HEK293 (cell line): Measurements from ENCODE around the gene HSPB6.

ENCODE experiments used
- CTCF ChIA-PET: fragments of 350-600 bp; formaldehyde crosslinking; extraction: SDS; loops from one replicate; lab custom pipeline; 2021; ENCODE audit warnings: antibody characterized with exemption; lab: Yijun Ruan, JAX
- POLR2A ChIA-PET: fragments of 300-600 bp; formaldehyde crosslinking; extraction: SDS; loops from one replicate; lab custom pipeline; 2020; ENCODE audit warnings: antibody characterized with exemption, inconsistent platforms; lab: Yijun Ruan, JAX
- H3K27ac ChIP-seq: fragments of 200-500 bp; sonication (Bioruptor generic); 2 replicates; pipeline ENCODE4 v1.5.1; 2014; ENCODE audit warnings: low read depth, low read length, control low read depth, inconsistent platforms; ENCODE audit errors: extremely low read depth
- H3K36me3 ChIP-seq, 2 experiments: fragments of 200-500 bp in 1 of 2; sonication (Bioruptor generic) in 1 of 2; 1 replicate in 1 of 2; 2 replicates in 1 of 2; pipeline ENCODE4 v1.5.1; 2014 to 2017; ENCODE audit warnings: inconsistent platforms in 2 of 2, low read length in 2 of 2; ENCODE audit not compliant: control insufficient read depth in 2 of 2, insufficient read depth in 1 of 2
- H3K4me1 ChIP-seq: fragments of 200-500 bp; sonication (Bioruptor generic); 2 replicates; pipeline ENCODE4 v1.5.1; 2014; ENCODE audit warnings: mild to moderate bottlenecking, low read length, inconsistent platforms; ENCODE audit not compliant: control insufficient read depth, insufficient read depth
- H3K4me3 ChIP-seq: 2 replicates; pipeline ENCODE4 v1.5.1; 2011; ENCODE audit warnings: low read depth, mild to moderate bottlenecking, control low read depth, low read length, moderate library complexity
- H3K9me3 ChIP-seq: fragments of 200-500 bp; sonication (Bioruptor generic); 2 replicates; pipeline ENCODE4 v1.5.1; 2014; ENCODE audit warnings: low read depth, low read length, inconsistent platforms; ENCODE audit not compliant: control insufficient read depth, insufficient read depth
- BCL11B ChIP-seq: fragments of 450-650 bp; formaldehyde crosslinking; IDR thresholded peaks from 2 replicates; pipeline ENCODE4 v1.5.1; 2016; ENCODE audit warnings: low read depth, missing biosample characterization, missing genetic modification characterization
- GLIS2 ChIP-seq: fragments of 450-650 bp; formaldehyde crosslinking; IDR thresholded peaks from 2 replicates; pipeline ENCODE4 v1.5.1; 2016; ENCODE audit warnings: missing biosample characterization, missing genetic modification characterization
- INSM2 ChIP-seq: fragments of 450-650 bp; formaldehyde crosslinking; IDR thresholded peaks from 2 replicates; pipeline ENCODE4 v1.5.1; 2016; ENCODE audit warnings: missing biosample characterization, missing genetic modification characterization
- KLF7 ChIP-seq: fragments of 450-650 bp; formaldehyde crosslinking; IDR thresholded peaks from 2 replicates; pipeline ENCODE4 v1.5.1; 2016; ENCODE audit warnings: missing biosample characterization, missing genetic modification characterization, borderline replicate concordance
- PRDM2 ChIP-seq: fragments of 450-650 bp; formaldehyde crosslinking; IDR thresholded peaks from 2 replicates; pipeline ENCODE4 v1.5.1; 2016; ENCODE audit warnings: missing biosample characterization, missing genetic modification characterization, borderline replicate concordance
- PRDM4 ChIP-seq: fragments of 450-650 bp; formaldehyde crosslinking; IDR thresholded peaks from 2 replicates; pipeline ENCODE4 v1.5.1; 2017; ENCODE audit warnings: missing biosample characterization, missing genetic modification characterization
- SP2 ChIP-seq: fragments of 450-650 bp; formaldehyde crosslinking; IDR thresholded peaks from 2 replicates; pipeline ENCODE4 v1.5.1; 2016; ENCODE audit warnings: missing biosample characterization, missing genetic modification characterization
- ZBTB48 ChIP-seq: fragments of 450-650 bp; formaldehyde crosslinking; IDR thresholded peaks from 2 replicates; pipeline ENCODE4 v1.5.1; 2016; ENCODE audit warnings: missing biosample characterization, missing genetic modification characterization
- ZNF112 ChIP-seq: fragments of 450-650 bp; formaldehyde crosslinking; IDR thresholded peaks from 2 replicates; pipeline ENCODE4 v1.5.0; 2017; ENCODE audit warnings: missing biosample characterization, missing genetic modification characterization
- ZNF157 ChIP-seq: fragments of 450-650 bp; formaldehyde crosslinking; IDR thresholded peaks from 2 replicates; pipeline ENCODE4 v1.5.1; 2016; ENCODE audit warnings: missing biosample characterization, missing genetic modification characterization
- ZNF175 ChIP-seq: fragments of 450-650 bp; formaldehyde crosslinking; IDR thresholded peaks from 2 replicates; pipeline ENCODE4 v1.5.1; 2016; ENCODE audit warnings: missing biosample characterization, missing genetic modification characterization
- ZNF211 ChIP-seq: fragments of 450-650 bp; formaldehyde crosslinking; IDR thresholded peaks from 2 replicates; pipeline ENCODE4 v1.5.1; 2016; ENCODE audit warnings: low read depth, missing biosample characterization, missing genetic modification characterization
- ZNF280C ChIP-seq: fragments of 450-650 bp; formaldehyde crosslinking; IDR thresholded peaks from 2 replicates; pipeline ENCODE4 v1.5.1; 2016; ENCODE audit warnings: missing biosample characterization, missing genetic modification characterization
- ZNF335 ChIP-seq: fragments of 450-650 bp; formaldehyde crosslinking; conservative IDR thresholded peaks from 2 replicates; pipeline ENCODE4 v1.5.1; 2016; ENCODE audit warnings: missing biosample characterization, missing genetic modification characterization
- ZNF404 ChIP-seq: fragments of 450-650 bp; formaldehyde crosslinking; IDR thresholded peaks from 2 replicates; pipeline ENCODE4 v1.5.1; 2017; ENCODE audit warnings: missing biosample characterization, missing genetic modification characterization
- ZNF426 ChIP-seq: fragments of 450-650 bp; formaldehyde crosslinking; IDR thresholded peaks from 2 replicates; pipeline ENCODE4 v1.5.1; 2017; ENCODE audit warnings: missing biosample characterization, missing genetic modification characterization, mild to moderate bottlenecking, inconsistent platforms, moderate library complexity
- ZNF510 ChIP-seq: fragments of 450-650 bp; formaldehyde crosslinking; IDR thresholded peaks from 2 replicates; pipeline ENCODE4 v1.5.1; 2018; ENCODE audit warnings: mild to moderate bottlenecking, missing genetic modification characterization, missing biosample characterization; ENCODE audit not compliant: insufficient replicate concordance
- ZNF529 ChIP-seq: fragments of 450-650 bp; formaldehyde crosslinking; IDR thresholded peaks from 2 replicates; pipeline ENCODE4 v1.5.1; 2017; ENCODE audit warnings: missing genetic modification characterization, missing biosample characterization; ENCODE audit not compliant: insufficient replicate concordance
- ZNF544 ChIP-seq: fragments of 450-650 bp; formaldehyde crosslinking; IDR thresholded peaks from 2 replicates; pipeline ENCODE4 v1.5.0; 2017; ENCODE audit warnings: missing biosample characterization, missing genetic modification characterization
- ZNF549 ChIP-seq: fragments of 450-650 bp; IDR thresholded peaks from 2 replicates; pipeline ENCODE4 v1.5.1; 2018; ENCODE audit warnings: missing biosample characterization, missing genetic modification characterization, mild to moderate bottlenecking, inconsistent platforms, moderate library complexity
- ZNF558 ChIP-seq: fragments of 450-650 bp; formaldehyde crosslinking; IDR thresholded peaks from 2 replicates; pipeline ENCODE4 v1.5.1; 2016; ENCODE audit warnings: missing biosample characterization, missing genetic modification characterization
- ZNF560 ChIP-seq: fragments of 450-650 bp; formaldehyde crosslinking; IDR thresholded peaks from 2 replicates; pipeline ENCODE4 v1.5.1; 2017; ENCODE audit warnings: missing biosample characterization, missing genetic modification characterization, borderline replicate concordance
- ZNF629 ChIP-seq: fragments of 450-650 bp; formaldehyde crosslinking; IDR thresholded peaks from 2 replicates; pipeline ENCODE4 v1.5.1; 2017; ENCODE audit warnings: missing biosample characterization, missing genetic modification characterization
- ZNF664 ChIP-seq: fragments of 450-650 bp; formaldehyde crosslinking; IDR thresholded peaks from 2 replicates; pipeline ENCODE4 v1.5.1; 2016; ENCODE audit warnings: missing biosample characterization, missing genetic modification characterization
- ZNF677 ChIP-seq: fragments of 450-650 bp; IDR thresholded peaks from 2 replicates; pipeline ENCODE4 v1.5.0; 2018; ENCODE audit warnings: missing biosample characterization, mild to moderate bottlenecking, missing genetic modification characterization, moderate library complexity
- ZXDB ChIP-seq: fragments of 450-650 bp; formaldehyde crosslinking; IDR thresholded peaks from 2 replicates; pipeline ENCODE4 v1.5.1; 2016; ENCODE audit warnings: missing biosample characterization, missing genetic modification characterization

Gene HSPB6

GRCh38 chr19:35805526-35806102 lies 48.8 kb upstream of the HSPB6 start:
- CTCF ChIA-PET: interaction anchor here (0.7 to 1.2 kb wide), 2 partner anchors 12 to 141 kb away, joined by 3 read pairs; no protein-coding TSS in a partner anchor
- POLR2A ChIA-PET: no interaction called here
- Histone ChIP-seq H3K27ac (no peak overlapping the region), H3K4me1 (no peaks in the 10 kb centered on the region), H3K36me3 (no peaks in the 10 kb centered on the region), H3K4me3 (no peak overlapping the region), H3K9me3 (no peaks in the 10 kb centered on the region)
- TF ChIP-seq SP2 (tag by site-specific recombination): no peak
- no peak for TF ChIP-seq GLIS2 (tag by site-specific recombination)
- TF ChIP-seq ZNF335 (tag by site-specific recombination): no peak
- no peak for TF ChIP-seq ZXDB (tag by site-specific recombination)
- no peak for TF ChIP-seq KLF7 (tag by site-specific recombination)
- TF ChIP-seq PRDM4: no peak
- no peak for TF ChIP-seq PRDM2 (tag by site-specific recombination)
- no peak for TF ChIP-seq ZNF211 (tag by site-specific recombination)
- no peak for TF ChIP-seq BCL11B (tag by site-specific recombination)
- TF ChIP-seq ZNF664 (tag by site-specific recombination): no peak
- TF ChIP-seq ZNF112 (tag by site-specific recombination): no peak; the same call in 1 of the 2 replicates
- no peak for TF ChIP-seq ZNF529 (tag by site-specific recombination)
- no peak for TF ChIP-seq ZNF426 (tag by site-specific recombination)
- no peak for TF ChIP-seq ZNF629 (tag by site-specific recombination)
- TF ChIP-seq ZNF560 (tag by site-specific recombination): no peak
- peak; percentile 32; the same call in 1 of the 2 replicates for TF ChIP-seq ZBTB48 (tag by site-specific recombination)
- no peak for TF ChIP-seq INSM2 (tag by site-specific recombination)
- TF ChIP-seq ZNF404 (tag by site-specific recombination): no peak
- no peak for TF ChIP-seq ZNF280C (tag by site-specific recombination)
- no peak for TF ChIP-seq ZNF510 (tag by site-specific recombination)
- TF ChIP-seq ZNF549 (tag by site-specific recombination): no peak
- TF ChIP-seq ZNF544 (tag by site-specific recombination): no peak; the same call in 1 of the 2 replicates
- TF ChIP-seq ZNF175: no peak
- TF ChIP-seq ZNF157 (tag by site-specific recombination): 0 out of 2 replicates have a peak, but pooled peaks have one; percentile 20
- no peak for TF ChIP-seq ZNF558 (tag by site-specific recombination)
- no peak for TF ChIP-seq ZNF677 (tag by site-specific recombination)
